Measurements from ENCODE around the gene HCRT. TPM values are rescaled to one million over a fixed set of nuclear protein-coding genes. Genes with fewer than 3 reads are reported as not detected.
"Not testable (repeated sequence)": the region's sequence is repeated elsewhere in the genome, so short reads cannot be mapped to it uniquely, and the experiment has no call there.

Gene HCRT
- total RNA-seq = not detected

DNA sequence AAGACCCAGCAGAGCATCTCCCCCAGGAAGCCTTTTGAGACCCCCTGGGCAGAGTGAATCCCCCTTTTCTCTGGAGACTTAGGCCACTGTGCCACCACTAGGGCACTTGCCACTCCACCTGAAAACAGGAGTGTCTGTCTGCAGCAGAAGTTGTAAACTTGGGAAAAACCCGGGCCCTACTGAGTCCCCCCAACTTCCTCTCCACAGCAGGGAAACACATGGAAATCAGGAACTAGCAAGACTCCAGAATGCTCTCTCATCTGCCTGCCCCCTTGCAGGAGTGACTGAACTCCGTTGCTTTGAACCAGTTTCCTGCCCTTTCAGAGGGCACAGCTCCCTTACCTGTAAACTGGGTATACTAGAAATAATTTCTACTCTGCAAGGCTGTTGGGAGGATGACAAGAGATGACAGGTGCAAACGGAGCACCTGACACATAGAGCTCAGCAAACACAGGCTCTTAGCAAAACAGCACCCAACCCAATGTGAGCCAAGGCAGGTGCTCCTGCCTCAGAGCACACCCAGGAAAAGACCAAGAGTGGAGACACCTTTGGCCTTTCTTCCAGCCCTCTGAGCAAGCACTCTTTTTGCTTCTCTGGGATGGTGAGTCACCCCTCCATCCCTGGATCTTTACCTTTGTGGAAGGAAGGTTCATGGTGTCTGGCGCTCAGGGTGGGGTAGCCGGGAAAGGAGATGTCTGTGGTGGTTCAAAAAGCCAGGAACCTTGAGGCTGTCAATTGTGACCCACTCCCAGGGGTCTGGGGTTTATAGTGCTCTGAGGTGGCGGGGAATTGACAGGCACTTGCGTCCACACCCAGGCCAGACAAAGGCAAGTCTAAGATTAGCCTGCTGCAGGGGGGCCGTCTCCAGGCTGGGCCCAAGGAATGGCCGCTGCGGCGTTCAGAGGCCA is at the start of gene HCRT:
Gene HCRT, minus strand, starts transcription at position 740 of the 908 bp plus-strand sequence. Its CDS starts 87 bp downstream, at position 653.
- Histone ChIP-seq H3K4me1 (replicated peaks in 1 of 2) (peaks cover 19 to 29% of the 10 kb centered on the region in 2 donors), H3K4me3 (peak within 1 kb of the TSS in 2 of 5 donors; percentile 38 to 46), H3K27ac (no peak within 1 kb of the TSS)
- peak in 3 of 8 experiments; percentile 4 to 6 (median 4) for ATAC-seq (replicated peaks in 6 of 8)
- in situ Hi-C loops (cut with MboI; ENCODE audit: low pct_unique_long_range_greater_than_20kb in 2 of 9, low sequenced_read_pairs in 9 of 9, unreplicated experiment in 9 of 9) = no loop called here
- 24 to 100% (median 89%) methylated on average over 1 to 5 of the region's 11 CpGs; no CpG with 5 or more reads in 4 of the 10 experiments for WGBS, 10 experiments

DNA sequence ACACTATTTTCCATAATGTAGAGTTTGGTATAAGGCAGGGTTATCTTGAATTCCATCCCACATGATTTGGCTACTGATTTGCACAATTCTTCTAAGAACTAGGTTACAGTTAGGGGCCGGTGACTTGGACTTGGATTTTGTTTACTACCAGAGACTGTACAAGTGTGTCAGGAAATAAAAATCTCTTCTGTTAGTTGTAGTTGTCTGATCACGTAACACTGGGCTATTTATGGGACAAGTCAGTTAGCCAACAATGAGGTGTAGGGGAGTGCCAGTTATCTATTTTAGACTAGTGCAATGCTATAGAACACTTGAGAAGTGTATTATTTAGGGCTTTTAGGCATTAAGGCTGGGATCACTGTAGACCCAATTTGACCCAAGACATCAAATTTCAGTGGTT is 48.7 kb upstream of the HCRT start:
- H3K4me1 ChIP-seq (replicated peaks in 1 of 2) = no peaks in the 10 kb centered on the region
- in situ Hi-C loops (cut with MboI; ENCODE audit: low pct_unique_long_range_greater_than_20kb in 2 of 9, low sequenced_read_pairs in 9 of 9, unreplicated experiment in 9 of 9) = no loop called here

GRCh38 chr17:42233156-42233555 is 47.9 kb upstream of the HCRT start:
- in situ Hi-C loops (cut with MboI; ENCODE audit: low pct_unique_long_range_greater_than_20kb in 2 of 9, low sequenced_read_pairs in 9 of 9, unreplicated experiment in 9 of 9) = no loop called here
- no peaks in the 10 kb centered on the region for H3K4me1 ChIP-seq (replicated peaks in 1 of 2)
- no peak overlapping the region for H3K4me3 ChIP-seq
- H3K27ac ChIP-seq = no peak overlapping the region
- no peak for ATAC-seq (replicated peaks in 6 of 8)
- WGBS, 10 experiments = 88 to 100% (median 100%) methylated on average over 1 to 3 of the region's 5 CpGs; no CpG with 5 or more reads in 2 of the 10 experiments

More for the DNA sequence above, 48.7 kb upstream of the HCRT start:
- Histone ChIP-seq H3K27ac (no peak overlapping the region), H3K4me3 (no peak overlapping the region)
- 83 to 100% (median 100%) methylated on average over 1 to 2 of the region's 2 CpGs; no CpG with 5 or more reads in 3 of the 10 experiments for WGBS, 10 experiments
- ATAC-seq (replicated peaks in 6 of 8) = no peak

DNA sequence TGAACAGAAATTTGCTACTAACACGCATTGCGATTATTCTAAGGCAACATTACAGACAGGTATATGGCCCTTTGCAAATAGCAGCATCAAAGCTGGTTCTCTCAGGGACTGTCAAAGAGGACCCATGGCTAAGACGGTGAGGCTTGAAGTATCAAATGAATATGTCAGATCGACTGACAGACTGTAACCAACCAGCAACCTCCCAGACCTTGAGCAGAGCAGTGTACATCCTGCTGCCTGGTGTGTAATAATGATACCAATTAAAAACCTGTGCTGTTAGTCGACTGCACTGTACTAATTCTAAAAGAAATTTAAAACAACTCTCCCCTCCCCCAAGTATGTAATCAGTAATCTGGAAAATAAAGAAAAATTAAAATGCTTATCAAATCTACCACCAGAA is 45.0 kb upstream of the HCRT start:
- in situ Hi-C loops (cut with MboI; ENCODE audit: low pct_unique_long_range_greater_than_20kb in 2 of 9, low sequenced_read_pairs in 9 of 9, unreplicated experiment in 9 of 9) = no loop called here
- Histone ChIP-seq H3K4me1 (replicated peaks in 1 of 2) (no peaks in the 10 kb centered on the region), H3K4me3 (no peak overlapping the region), H3K27ac (no peak overlapping the region)
- ATAC-seq (replicated peaks in 6 of 8) = no peak
- 80 to 100% (median 93%) methylated on average over 1 to 5 of the region's 5 CpGs for WGBS, 10 experiments

- no peak overlapping the region for H3K4me3 ChIP-seq
- in situ Hi-C loops (cut with MboI; ENCODE audit: low pct_unique_long_range_greater_than_20kb in 2 of 9, low sequenced_read_pairs in 9 of 9, unreplicated experiment in 9 of 9) = no loop called here
- no peak overlapping the region for H3K27ac ChIP-seq
- ATAC-seq (replicated peaks in 6 of 8) = no peak
- 52 to 100% (median 94%) methylated on average over 3 to 10 of the region's 11 CpGs for WGBS, 10 experiments
- no peaks in the 10 kb centered on the region for H3K4me1 ChIP-seq (replicated peaks in 1 of 2)
These were observed 42.8 kb upstream of the HCRT start for GRCh38 chr17:42227849-42228700.

DNA sequence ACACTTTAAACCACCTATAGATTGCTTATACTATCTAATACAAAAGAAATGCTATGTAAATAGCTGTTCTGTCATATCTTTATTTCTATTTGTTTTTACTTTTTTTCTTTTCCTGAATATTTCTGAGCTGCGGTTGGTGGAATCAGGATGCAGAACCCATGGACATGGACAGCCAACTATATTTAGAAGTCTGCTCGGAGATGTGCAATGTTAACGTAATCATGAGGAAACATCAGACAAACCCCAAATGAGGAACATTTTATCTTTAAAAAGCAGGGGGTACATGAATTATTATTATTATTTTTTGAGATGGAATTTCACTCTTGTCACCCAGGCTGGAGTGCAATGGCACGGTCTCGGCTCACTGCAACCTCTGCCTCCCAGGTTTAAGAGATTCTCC is 40.4 kb upstream of the HCRT start:
- in situ Hi-C loops (cut with MboI; ENCODE audit: low pct_unique_long_range_greater_than_20kb in 2 of 9, low sequenced_read_pairs in 9 of 9, unreplicated experiment in 9 of 9) = no loop called here
- no peak for ATAC-seq (replicated peaks in 6 of 8)
- Histone ChIP-seq H3K4me1 (replicated peaks in 1 of 2) (no peaks in the 10 kb centered on the region), H3K4me3 (no peak overlapping the region), H3K27ac (no peak overlapping the region)
- 82 to 100% (median 97%) methylated on average over 1 to 5 of the region's 5 CpGs; no CpG with 5 or more reads in 2 of the 10 experiments for WGBS, 10 experiments

GRCh38 chr17:42224651-42225050 is 39.4 kb upstream of the HCRT start:
- H3K4me3 ChIP-seq = no peak overlapping the region
- ATAC-seq (replicated peaks in 6 of 8) = no peak
- WGBS, 10 experiments = 100% methylated on average over 1 to 4 of the region's 6 CpGs; no CpG with 5 or more reads in 5 of the 10 experiments
- in situ Hi-C loops (cut with MboI; ENCODE audit: low pct_unique_long_range_greater_than_20kb in 2 of 9, low sequenced_read_pairs in 9 of 9, unreplicated experiment in 9 of 9) = loop anchor here in 1 of 9 experiments (25.0 kb wide), 1 partner anchor 163 kb away; the partner anchor contains the start of gene STAT3
- H3K27ac ChIP-seq = no peak overlapping the region
- H3K4me1 ChIP-seq (replicated peaks in 1 of 2) = no peaks in the 10 kb centered on the region

- WGBS, 10 experiments = 40 to 100% (median 53%) methylated on average over 1 to 3 of the region's 3 CpGs; no CpG with 5 or more reads in 5 of the 10 experiments
- no peaks in the 10 kb centered on the region for H3K4me1 ChIP-seq (replicated peaks in 1 of 2)
- in situ Hi-C loops (cut with MboI; ENCODE audit: low pct_unique_long_range_greater_than_20kb in 2 of 9, low sequenced_read_pairs in 9 of 9, unreplicated experiment in 9 of 9) = loop anchor here in 1 of 9 experiments (25.0 kb wide), 1 partner anchor 165 kb away; the partner anchor contains the start of gene STAT3
- H3K4me3 ChIP-seq = no peak overlapping the region
- H3K27ac ChIP-seq = no peak overlapping the region
- peak; percentile 47 to 95 (median 70) for ATAC-seq (replicated peaks in 6 of 8)
These were observed 36.9 kb upstream of the HCRT start for GRCh38 chr17:42221886-42222745.

DNA sequence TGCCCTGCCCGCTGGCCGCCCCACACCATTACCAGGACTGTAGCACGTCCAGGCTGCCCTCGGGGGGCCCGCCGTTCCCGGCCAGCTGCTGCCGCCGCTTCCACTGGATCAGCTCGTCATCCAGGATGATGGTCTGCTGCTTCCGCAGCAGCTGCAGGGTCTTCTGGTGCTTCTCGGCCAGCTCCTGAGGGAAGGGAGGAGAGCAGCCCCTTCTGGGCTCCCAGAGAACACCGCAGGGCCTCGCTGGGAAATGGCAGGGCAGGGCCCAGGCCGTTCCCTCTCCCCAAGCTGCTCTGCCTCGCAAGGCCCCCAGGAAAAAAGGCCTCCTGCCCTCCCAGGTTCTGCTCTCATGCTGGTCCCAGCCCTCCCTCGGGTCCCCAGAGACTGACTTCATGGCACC is 34.0 kb upstream of the HCRT start:
- not testable (repeated sequence) for H3K4me3 ChIP-seq; H3K4me1 ChIP-seq (replicated peaks in 1 of 2); H3K27ac ChIP-seq
- in situ Hi-C loops (cut with MboI; ENCODE audit: low pct_unique_long_range_greater_than_20kb in 2 of 9, low sequenced_read_pairs in 9 of 9, unreplicated experiment in 9 of 9) = loop anchor here in 1 of 9 experiments (25.0 kb wide), 1 partner anchor 168 kb away; the partner anchor contains the start of gene STAT3
- peak in 5 of 8 experiments; percentile 37 to 60 (median 54) for ATAC-seq (replicated peaks in 6 of 8)
- no CpG with 5 or more reads among the region's 17 CpGs for WGBS, 10 experiments

- Histone ChIP-seq H3K27ac (no peak overlapping the region), H3K4me3 (no peak overlapping the region), H3K4me1 (replicated peaks in 1 of 2) (peaks cover 19 to 20% of the 10 kb centered on the region in 2 donors)
- no peak for ATAC-seq (replicated peaks in 6 of 8)
- WGBS, 10 experiments = 83 to 100% (median 100%) methylated on average over 1 to 2 of the region's 2 CpGs; no CpG with 5 or more reads in 1 of the 10 experiments
- in situ Hi-C loops (cut with MboI; ENCODE audit: low pct_unique_long_range_greater_than_20kb in 2 of 9, low sequenced_read_pairs in 9 of 9, unreplicated experiment in 9 of 9) = loop anchor here in 1 of 9 experiments (25.0 kb wide), 1 partner anchor 173 kb away; the partner anchor contains the start of gene STAT3
These were observed 28.9 kb upstream of the HCRT start for GRCh38 chr17:42214156-42214555.

- no peak overlapping the region for H3K4me3 ChIP-seq
- peak in 6 of 8 experiments; percentile 5 to 58 (median 18) for ATAC-seq (replicated peaks in 6 of 8)
These were observed 27.1 kb upstream of the HCRT start for GRCh38 chr17:42212382-42212781.

More at GRCh38 chr17:42212382-42212781, 27.1 kb upstream of the HCRT start:
- in situ Hi-C loops (cut with MboI; ENCODE audit: low pct_unique_long_range_greater_than_20kb in 2 of 9, low sequenced_read_pairs in 9 of 9, unreplicated experiment in 9 of 9) = loop anchor here in 1 of 9 experiments (25.0 kb wide), 1 partner anchor 175 kb away; the partner anchor contains the start of gene STAT3
- Histone ChIP-seq H3K4me1 (replicated peaks in 1 of 2) (peaks cover 19 to 20% of the 10 kb centered on the region in 2 donors), H3K27ac (peak overlapping the region in 1 of 2 donors; percentile 69)
- WGBS, 10 experiments = 13 to 87% (median 63%) methylated on average over 1 to 7 of the region's 7 CpGs; no CpG with 5 or more reads in 1 of the 10 experiments
